Measurements from ENCODE around the gene CDC14A. TPM values are rescaled to one million over a fixed set of nuclear protein-coding genes. Genes with fewer than 3 reads are reported as not detected.

CDC14A gene
- total RNA-seq, 1 donor from 2014 or later: 21.4 TPM

DNA sequence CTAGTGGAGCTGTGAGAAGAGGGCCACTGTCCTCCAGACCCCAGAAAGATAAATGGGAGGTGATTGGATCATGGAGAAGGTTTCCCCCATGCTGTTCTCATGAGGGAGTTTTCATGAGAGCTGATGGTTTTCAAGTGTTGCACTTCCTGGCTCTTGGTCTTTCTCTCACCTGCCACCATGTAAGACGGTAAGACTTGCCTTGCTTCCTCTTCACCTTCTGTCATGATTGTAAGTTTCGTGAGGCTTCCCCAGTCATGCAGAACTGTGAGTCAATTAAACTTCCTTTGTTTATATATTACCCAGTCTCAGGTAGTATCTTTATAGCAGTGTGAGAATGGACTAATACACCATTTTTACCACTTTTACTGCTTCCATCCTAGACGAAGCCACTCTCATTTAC is 213.2 kb downstream of the CDC14A start:
- TF ChIP-seq CTCF (IDR thresholded peaks at IDR 0.05; ENCODE audit: unreplicated experiment): no peak
- DNase-seq (ENCODE audit: low spot score in 2 of 2, unreplicated experiment in 2 of 2): no peak
- Mint-ChIP-seq H3K9me3 (peaks cover 8% of the 10 kb centered on the region), H3K4me1 (no peaks in the 10 kb centered on the region), H3K27me3 (ENCODE audit: low read depth) (peaks cover 4% of the 10 kb centered on the region), H3K4me3 (no peak overlapping the region), H3K27ac (no peak overlapping the region), H3K36me3 (no peaks in the 10 kb centered on the region)

GRCh38 chr1:100565937-100566699 is 213.8 kb downstream of the CDC14A start:
- no peak for DNase-seq (ENCODE audit: low spot score in 2 of 2, unreplicated experiment in 2 of 2)
- peaks cover 14% of the 10 kb centered on the region for H3K9me3 Mint-ChIP-seq
- H3K4me1 Mint-ChIP-seq: no peaks in the 10 kb centered on the region
- no peak overlapping the region for H3K27ac Mint-ChIP-seq
- peaks cover 4% of the 10 kb centered on the region for H3K27me3 Mint-ChIP-seq (ENCODE audit: low read depth)
- TF ChIP-seq CTCF (IDR thresholded peaks at IDR 0.05; ENCODE audit: unreplicated experiment): peak; percentile 58
- no peak overlapping the region for H3K4me3 Mint-ChIP-seq
- no peaks in the 10 kb centered on the region for H3K36me3 Mint-ChIP-seq

GRCh38 chr1:100567062-100567461 is 214.8 kb downstream of the CDC14A start:
- no peak overlapping the region for H3K27ac Mint-ChIP-seq
- peaks cover 22% of the 10 kb centered on the region for H3K9me3 Mint-ChIP-seq
- no peak for DNase-seq (ENCODE audit: low spot score in 2 of 2, unreplicated experiment in 2 of 2)
- peaks cover 4% of the 10 kb centered on the region for H3K27me3 Mint-ChIP-seq (ENCODE audit: low read depth)
- no peak for TF ChIP-seq CTCF (IDR thresholded peaks at IDR 0.05; ENCODE audit: unreplicated experiment)
- no peaks in the 10 kb centered on the region for H3K36me3 Mint-ChIP-seq
- no peaks in the 10 kb centered on the region for H3K4me1 Mint-ChIP-seq
- no peak overlapping the region for H3K4me3 Mint-ChIP-seq

Other genes with a start within 250 kb of the CDC14A start
- 5.9 to 6.7 TPM (median 6.2 TPM) in 3 replicates for gene SASS6, start 219.6 kb upstream of the CDC14A start, total RNA-seq
- 24.7 to 28.5 TPM (median 28.5 TPM) in 3 replicates for gene TRMT13, start 219.3 kb upstream of the CDC14A start, total RNA-seq
- 1.7 to 2.0 TPM (median 1.9 TPM) in 3 replicates for gene LRRC39, start 174.2 kb upstream of the CDC14A start, total RNA-seq
- gene DBT, start 102.7 kb upstream of the CDC14A start, total RNA-seq: 16.1 to 18.0 TPM (median 17.1 TPM) in 3 replicates
- 32.6 to 34.3 TPM (median 33.7 TPM) in 3 replicates for gene RTCA, start 86.3 kb upstream of the CDC14A start, total RNA-seq
- 0.07 TPM in 2 of 3 replicates, not detected in the other for gene GPR88, start 185.6 kb downstream of the CDC14A start, total RNA-seq

Measured in mesothelial cell of epicardium (in vitro differentiated cells).